Body of pancreas (tissue), 4 donors: ENCODE data around the gene DENND4B. TPM values are rescaled to one million over a fixed set of nuclear protein-coding genes. Genes with fewer than 3 reads are reported as not detected.

Experiments
- ATAC-seq: fragments of 150-250 bp; one replicate; pipeline ENCODE4 v1.9.1; 2016
- DNase-seq, 4 donors: peaks; one replicate each; pipeline ENCODE4 v3.0.0-alpha.2; 2019
- H3K27ac ChIP-seq, 4 donors: fragments of 200-600 bp; sonication (generic); 1 replicate in 3 of 4; 2 replicates in 1 of 4; pipeline versions ENCODE4 v1.5.1 to v1.6.1; 2016 to 2019; ENCODE audit warnings: mild to moderate bottlenecking in 1 of 4, mixed read lengths in 1 of 4, moderate library complexity in 1 of 4
- H3K27me3 ChIP-seq, 2 donors: fragments of 200-600 bp; sonication (generic); one replicate each; pipeline ENCODE4 v1.6.0; 2016; ENCODE audit warnings: mild to moderate bottlenecking in 1 of 2
- H3K36me3 ChIP-seq, 2 donors: fragments of 200-600 bp; sonication (generic); replicated peaks in 1 of 2; 2 replicates each; pipeline ENCODE4 v1.5.1; 2016; ENCODE audit warnings: low read depth in 2 of 2; ENCODE audit not compliant: insufficient read depth in 1 of 2
- H3K4me1 ChIP-seq: fragments of 200-600 bp; sonication (generic); one replicate; pipeline ENCODE4 v1.6.0; 2016
- H3K4me3 ChIP-seq, 2 donors: fragments of 200-600 bp; sonication (generic); 1 replicate in 1 of 2; 2 replicates in 1 of 2; pipeline ENCODE4 v1.5.1; 2016 to 2019
- H3K9me3 ChIP-seq, 3 donors: fragments of 200-600 bp; sonication (generic); 1 replicate in 2 of 3; 2 replicates in 1 of 3; pipeline ENCODE4 v1.5.1; 2016
- CTCF ChIP-seq, 7 experiments: fragments of 450-650 bp in 4 of 7; fragments of 200-600 bp in 3 of 7; sonication (generic) in 3 of 7; IDR thresholded peaks; one replicate each; pipeline ENCODE4 v1.5.1; 2016 to 2019; ENCODE audit warnings: antibody characterized with exemption in 7 of 7
- POLR2A ChIP-seq, 3 donors: fragments of 450-650 bp; IDR thresholded peaks; one replicate each; pipeline ENCODE4 v1.6.1; 2016; ENCODE audit warnings: antibody characterized with exemption in 3 of 3, mild to moderate bottlenecking in 2 of 3
- WGBS, 2 donors: methylation state at CpG; one replicate each; pipeline ENCODE4 v1.1.5; 2017; 5-methylcytosine and 5-hydroxymethylcytosine counted together
- intact Hi-C: fragments of 100-400 bp; cut with DNase I; formaldehyde crosslinking; loops from one replicate; pipeline ENCODE4 v1.15.1; 2023
- total RNA-seq, 2 donors: library from RNA; depleted of rRNA; stranded (reverse); fragments of >200 nt; gene quantifications; one replicate each; pipeline ENCODE4 v1.1.0, GENCODE V29; 2016

The DENND4B gene
- total RNA-seq, 2 donors from 2014 or later: 33.2 to 54.7 TPM

GRCh38 chr1:153977250-153978240 is 31.0 kb upstream of the DENND4B start, which contains the start of gene JTB:
JTB (minus strand) TSS chr1:153977674; CDS start chr1:153977252, 422 bp downstream.
- intact Hi-C loops: no loop called here
- peak; percentile 87 to 93 (median 90) for DNase-seq
- ATAC-seq: peak; percentile 95
- Histone ChIP-seq H3K27me3 (no peaks in the 10 kb centered on the region), H3K27ac (peak within 1 kb of the TSS; percentile 85 to 94 (median 88)), H3K4me3 (peak within 1 kb of the TSS; percentile 71 to 86), H3K9me3 (no peaks in the 10 kb centered on the region), H3K36me3 (peaks cover 7 to 12% of the 10 kb centered on the region in 2 donors), H3K4me1 (peaks cover 24% of the 10 kb centered on the region)
- TF ChIP-seq POLR2A (IDR thresholded peaks at IDR 0.05) (peak; percentile 85 to 95 (median 90)), CTCF (IDR thresholded peaks at IDR 0.05) (no peak)
- WGBS, 2 donors: 1 to 2% methylated on average over 10 to 67 of the region's 75 CpGs

GRCh38 chr1:153976819-153977249 is 30.3 kb upstream of the DENND4B start:
- TF ChIP-seq POLR2A (IDR thresholded peaks at IDR 0.05): no peak
- no peak for TF ChIP-seq CTCF (IDR thresholded peaks at IDR 0.05)
- Histone ChIP-seq H3K4me3 (peak overlapping the region; percentile 71 to 86), H3K27me3 (no peaks in the 10 kb centered on the region), H3K9me3 (no peaks in the 10 kb centered on the region), H3K27ac (peak overlapping the region; percentile 85 to 94 (median 88)), H3K36me3 (peaks cover 7 to 12% of the 10 kb centered on the region in 2 donors), H3K4me1 (peaks cover 24% of the 10 kb centered on the region)
- ATAC-seq (no peak), DNase-seq (no peak)
- 1% methylated on average over 16 of the region's 16 CpGs for WGBS, 2 donors
- intact Hi-C loops: no loop called here

- TF ChIP-seq CTCF (IDR thresholded peaks at IDR 0.05) (no peak), POLR2A (IDR thresholded peaks at IDR 0.05) (no peak)
- H3K27me3 ChIP-seq: no peaks in the 10 kb centered on the region
- H3K4me1 ChIP-seq: peaks cover 31% of the 10 kb centered on the region
- no peak overlapping the region for H3K27ac ChIP-seq
- 68 to 79% methylated on average over 7 of the region's 7 CpGs for WGBS, 2 donors
- H3K4me3 ChIP-seq: no peak overlapping the region
- DNase-seq (no peak), ATAC-seq (no peak)
- intact Hi-C loops: no loop called here
- no peaks in the 10 kb centered on the region for H3K9me3 ChIP-seq
- H3K36me3 ChIP-seq: peaks cover 7 to 12% of the 10 kb centered on the region in 2 donors
Observed at GRCh38 chr1:153973525-153973924, 27.0 kb upstream of the DENND4B start.

- peaks cover 7 to 12% of the 10 kb centered on the region in 2 donors for H3K36me3 ChIP-seq
- H3K9me3 ChIP-seq: no peaks in the 10 kb centered on the region
- 89 to 96% methylated on average over 3 of the region's 3 CpGs for WGBS, 2 donors
- TF ChIP-seq POLR2A (IDR thresholded peaks at IDR 0.05) (peak in 1 of 3 donors; percentile 10), CTCF (IDR thresholded peaks at IDR 0.05) (no peak)
- intact Hi-C loops: no loop called here
- DNase-seq (no peak), ATAC-seq (no peak)
- peaks cover 31% of the 10 kb centered on the region for H3K4me1 ChIP-seq
- no peak overlapping the region for H3K27ac ChIP-seq
- no peak overlapping the region for H3K4me3 ChIP-seq
- H3K27me3 ChIP-seq: no peaks in the 10 kb centered on the region
Observed at GRCh38 chr1:153973071-153973470, 26.6 kb upstream of the DENND4B start.
